Endodermal cell (in vitro differentiated cells): ENCODE measurements around the gene LINC01488. TPM values are rescaled to one million over a fixed set of nuclear protein-coding genes. Genes with fewer than 3 reads are reported as not detected.

Experiments used
- DNase-seq: peaks from one replicate; pipeline ENCODE4 v3.0.0-alpha.2; 2017
- H3K27ac ChIP-seq: 2 replicates; pipeline ENCODE4 v1.5.1; 2013; ENCODE audit warnings: mild to moderate bottlenecking, low read depth, low read length, moderate library complexity
- H3K27me3 ChIP-seq: 2 replicates; pipeline ENCODE4 v1.6.1; 2013; ENCODE audit warnings: mild to moderate bottlenecking, low read length, moderate library complexity; ENCODE audit not compliant: insufficient read depth, control insufficient read depth, poor library complexity, severe bottlenecking
- H3K36me3 ChIP-seq: 2 replicates; pipeline ENCODE4 v1.7.0; 2013; ENCODE audit warnings: mild to moderate bottlenecking, low read length, moderate library complexity; ENCODE audit not compliant: control insufficient read depth, insufficient read depth
- H3K4me1 ChIP-seq: one replicate; pipeline ENCODE4 v1.7.0; 2013; ENCODE audit warnings: low read length; ENCODE audit not compliant: control insufficient read depth, insufficient read depth
- H3K4me3 ChIP-seq: 2 replicates; pipeline ENCODE4 v1.5.1; 2013; ENCODE audit warnings: mild to moderate bottlenecking, low read length, moderate library complexity
- H3K9ac ChIP-seq: 2 replicates; pipeline ENCODE4 v1.6.1; 2013; ENCODE audit warnings: mild to moderate bottlenecking, low read length, moderate library complexity; ENCODE audit not compliant: poor library complexity, severe bottlenecking; ENCODE audit errors: extremely low read depth
- H3K9me3 ChIP-seq: 2 replicates; pipeline ENCODE4 v1.6.1; 2013; ENCODE audit warnings: mild to moderate bottlenecking, low read length, moderate library complexity; ENCODE audit not compliant: control insufficient read depth
- H3K27ac Mint-ChIP-seq: 2 replicates; pipeline ENCODE4 v1.8.0; 2020; ENCODE audit warnings: mixed read lengths
- H3K27me3 Mint-ChIP-seq: 2 replicates; pipeline ENCODE4 v1.8.0; 2021; ENCODE audit warnings: mild to moderate bottlenecking, mixed read lengths; ENCODE audit not compliant: insufficient read depth
- H3K36me3 Mint-ChIP-seq: 2 replicates; pipeline ENCODE4 v1.8.0; 2020; ENCODE audit warnings: low read depth, mixed read lengths
- H3K4me1 Mint-ChIP-seq: 2 replicates; pipeline ENCODE4 v1.8.0; 2020; ENCODE audit warnings: mixed read lengths
- H3K4me3 Mint-ChIP-seq: 2 replicates; pipeline ENCODE4 v1.8.0; 2020; ENCODE audit warnings: mild to moderate bottlenecking, moderate library complexity, mixed read lengths
- H3K9me3 Mint-ChIP-seq: 2 replicates; pipeline ENCODE4 v1.8.0; 2020; ENCODE audit warnings: mild to moderate bottlenecking, mixed read lengths
- WGBS, 2 experiments: methylation state at CpG; one replicate each; pipeline versions ENCODE4 v1.1.5 to v1.1.7; 2013; ENCODE audit warnings: missing lambda C conversion rate in 2 of 2, mixed read lengths in 1 of 2; ENCODE audit not compliant: insufficient coverage in 1 of 2, insufficient read length in 1 of 2; 5-methylcytosine and 5-hydroxymethylcytosine counted together
- total RNA-seq, 2 donors: library from RNA; stranded (reverse); fragmentation: NEBNext Ultra II Directional in 1 of 2; extraction: Animal tissue kit (Norgen Biotek cat#: 25700) in 1 of 2; gene quantifications; 2 replicates in 1 of 2; 3 replicates in 1 of 2; pipeline ENCODE4 v1.2.1, GENCODE V29; 2021
- TF ChIP-seq, protein P1 (sequence below): fragments of 200-600 bp; sonication (generic); conservative IDR thresholded peaks from 2 replicates; pipeline ENCODE4 v1.5.0; 2021; ENCODE audit warnings: antibody characterized with exemption, mild to moderate bottlenecking

LINC01488 gene
- total RNA-seq, 2 donors from 2014 or later = not detected

DNA sequence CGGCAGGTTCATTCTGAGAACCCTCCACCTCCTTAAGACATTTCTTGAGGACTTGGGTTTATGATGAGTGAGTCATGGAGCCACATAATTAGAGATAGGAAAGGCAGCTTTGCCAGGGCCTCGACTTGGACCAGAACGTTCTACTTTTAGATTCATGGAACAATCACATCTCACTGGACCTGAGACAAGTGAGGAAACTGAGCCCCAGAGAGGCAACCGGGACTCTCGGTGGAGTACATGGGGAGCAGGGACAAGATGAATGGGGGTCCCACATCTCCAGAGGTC, 59.5 kb downstream of the LINC01488 start:
- no peaks in the 10 kb centered on the region for H3K4me1 ChIP-seq
- no peaks in the 10 kb centered on the region for H3K36me3 Mint-ChIP-seq
- H3K36me3 ChIP-seq = no peaks in the 10 kb centered on the region
- TF ChIP-seq, protein P1, sequence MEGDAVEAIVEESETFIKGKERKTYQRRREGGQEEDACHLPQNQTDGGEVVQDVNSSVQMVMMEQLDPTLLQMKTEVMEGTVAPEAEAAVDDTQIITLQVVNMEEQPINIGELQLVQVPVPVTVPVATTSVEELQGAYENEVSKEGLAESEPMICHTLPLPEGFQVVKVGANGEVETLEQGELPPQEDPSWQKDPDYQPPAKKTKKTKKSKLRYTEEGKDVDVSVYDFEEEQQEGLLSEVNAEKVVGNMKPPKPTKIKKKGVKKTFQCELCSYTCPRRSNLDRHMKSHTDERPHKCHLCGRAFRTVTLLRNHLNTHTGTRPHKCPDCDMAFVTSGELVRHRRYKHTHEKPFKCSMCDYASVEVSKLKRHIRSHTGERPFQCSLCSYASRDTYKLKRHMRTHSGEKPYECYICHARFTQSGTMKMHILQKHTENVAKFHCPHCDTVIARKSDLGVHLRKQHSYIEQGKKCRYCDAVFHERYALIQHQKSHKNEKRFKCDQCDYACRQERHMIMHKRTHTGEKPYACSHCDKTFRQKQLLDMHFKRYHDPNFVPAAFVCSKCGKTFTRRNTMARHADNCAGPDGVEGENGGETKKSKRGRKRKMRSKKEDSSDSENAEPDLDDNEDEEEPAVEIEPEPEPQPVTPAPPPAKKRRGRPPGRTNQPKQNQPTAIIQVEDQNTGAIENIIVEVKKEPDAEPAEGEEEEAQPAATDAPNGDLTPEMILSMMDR = no peak
- H3K9me3 Mint-ChIP-seq = no peaks in the 10 kb centered on the region
- no peak for DNase-seq
- H3K27me3 ChIP-seq = no peaks in the 10 kb centered on the region
- H3K27ac Mint-ChIP-seq = no peak overlapping the region
- H3K9me3 ChIP-seq = no peaks in the 10 kb centered on the region
- no peaks in the 10 kb centered on the region for H3K27me3 Mint-ChIP-seq
- no peaks in the 10 kb centered on the region for H3K4me1 Mint-ChIP-seq
- no peak overlapping the region for H3K4me3 Mint-ChIP-seq
- no peak overlapping the region for H3K9ac ChIP-seq
- H3K4me3 ChIP-seq = no peak overlapping the region
- H3K27ac ChIP-seq = no peak overlapping the region
- 93 to 94% methylated on average over 5 of the region's 5 CpGs for WGBS, 2 experiments

DNA sequence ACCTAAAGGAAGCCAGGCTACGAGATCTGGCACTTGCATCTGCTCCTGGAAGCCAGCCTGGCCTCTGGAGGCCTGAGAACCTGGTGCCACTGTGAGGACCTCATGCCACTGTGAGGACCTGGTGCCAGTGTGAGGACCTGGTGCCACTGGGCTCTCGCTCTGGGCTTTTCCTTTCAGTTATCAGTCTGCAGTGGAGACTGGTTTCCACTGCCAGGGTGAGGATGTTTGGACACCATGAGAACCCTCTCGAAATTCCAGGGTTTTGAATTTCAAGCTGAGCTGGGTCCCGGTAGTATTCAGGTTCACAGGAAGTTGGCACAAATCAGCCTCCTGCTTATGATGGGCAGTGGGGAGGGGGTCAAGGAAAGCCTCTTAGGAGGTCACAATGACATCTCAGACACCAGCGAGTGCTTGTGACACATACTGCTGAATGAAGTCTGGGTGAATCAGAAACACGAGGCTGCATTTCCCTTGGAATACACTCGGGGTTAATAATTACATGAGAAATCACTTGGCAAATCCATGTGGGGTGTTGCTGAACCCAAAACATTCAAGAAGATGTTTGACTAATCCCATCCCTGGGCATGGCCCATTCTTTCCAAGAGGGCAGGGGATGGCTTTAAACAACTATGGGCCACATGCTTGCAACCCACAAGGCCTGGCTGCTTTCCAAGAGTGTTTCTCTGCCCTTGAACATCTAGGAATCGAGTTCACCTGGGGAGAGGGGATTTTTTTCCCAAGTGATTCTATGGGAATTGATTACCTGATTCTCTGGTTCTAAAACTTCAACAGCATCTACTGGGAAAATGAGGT, 60.2 kb downstream of the LINC01488 start:
- H3K27ac Mint-ChIP-seq = no peak overlapping the region
- H3K27me3 Mint-ChIP-seq = no peaks in the 10 kb centered on the region
- 88 to 100% methylated on average over 6 to 8 of the region's 8 CpGs for WGBS, 2 experiments
- no peaks in the 10 kb centered on the region for H3K9me3 Mint-ChIP-seq
- DNase-seq = no peak
- Histone ChIP-seq H3K4me3 (no peak overlapping the region), H3K27me3 (no peaks in the 10 kb centered on the region), H3K9me3 (no peaks in the 10 kb centered on the region), H3K27ac (no peak overlapping the region), H3K4me1 (no peaks in the 10 kb centered on the region), H3K36me3 (no peaks in the 10 kb centered on the region), H3K9ac (no peak overlapping the region)
- TF ChIP-seq, protein P1 = no peak
- no peak overlapping the region for H3K4me3 Mint-ChIP-seq
- no peaks in the 10 kb centered on the region for H3K4me1 Mint-ChIP-seq
- H3K36me3 Mint-ChIP-seq = no peaks in the 10 kb centered on the region

DNA sequence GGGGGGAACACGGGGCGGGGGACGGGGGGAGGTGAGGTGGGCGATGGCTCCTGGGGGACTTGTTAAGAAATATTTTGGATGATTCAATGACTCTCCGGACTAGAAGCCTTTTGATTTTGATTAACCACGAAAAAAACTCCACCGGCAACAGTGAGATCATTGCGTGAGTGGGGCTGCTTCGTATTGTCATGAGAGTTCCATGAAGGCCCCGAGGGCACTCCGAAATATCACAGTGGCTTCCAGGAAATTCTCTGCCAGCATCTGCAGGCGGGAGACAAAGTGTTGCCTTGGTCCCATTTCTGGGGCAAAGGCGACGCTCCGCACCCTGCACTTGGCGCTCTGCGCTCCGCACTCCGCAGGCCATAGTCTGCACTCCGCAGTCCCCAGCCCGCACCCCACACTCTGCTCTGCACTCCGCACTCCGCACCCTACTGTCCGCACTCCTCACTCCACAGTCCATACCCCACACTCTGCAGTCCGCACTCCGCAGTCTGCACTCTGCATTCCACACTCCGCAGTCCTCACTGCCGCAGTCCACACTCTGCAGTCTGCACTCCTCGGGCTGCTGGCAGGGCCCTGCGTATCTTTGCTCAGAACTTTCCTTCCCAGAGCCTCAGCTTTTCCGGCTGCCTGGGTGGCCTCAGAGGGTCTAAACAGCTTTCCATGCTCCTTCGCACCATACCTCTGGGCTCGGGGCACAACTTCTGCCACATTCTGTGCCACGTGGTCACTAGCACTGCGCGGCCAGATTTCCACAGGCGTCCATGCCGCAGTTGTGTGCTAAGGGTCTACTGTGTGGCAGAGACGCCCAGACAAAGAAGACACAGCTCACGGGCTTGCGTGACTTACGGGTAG, 61.1 kb downstream of the LINC01488 start:
- Mint-ChIP-seq H3K9me3 (no peaks in the 10 kb centered on the region), H3K27ac (no peak overlapping the region), H3K4me1 (no peaks in the 10 kb centered on the region), H3K27me3 (no peaks in the 10 kb centered on the region), H3K4me3 (no peak overlapping the region), H3K36me3 (no peaks in the 10 kb centered on the region)
- TF ChIP-seq, protein P1 = no peak
- Histone ChIP-seq H3K36me3 (no peaks in the 10 kb centered on the region), H3K4me3 (no peak overlapping the region), H3K4me1 (no peaks in the 10 kb centered on the region), H3K9me3 (no peaks in the 10 kb centered on the region), H3K27me3 (no peaks in the 10 kb centered on the region), H3K27ac (no peak overlapping the region), H3K9ac (no peak overlapping the region)
- DNase-seq = no peak
- 93 to 95% methylated on average over 27 to 42 of the region's 42 CpGs for WGBS, 2 experiments

Other genes with a start within 250 kb of the LINC01488 start
- gene MYEOV, start 187.5 kb upstream of the LINC01488 start, total RNA-seq = not detected
- gene CCND1, start 159.5 kb downstream of the LINC01488 start, total RNA-seq = 100 to 1,000 TPM in 1 of 2 donors, 10 to 100 TPM in 1; 65.7 to 214 TPM
- gene LTO1, start 193.7 kb downstream of the LINC01488 start, total RNA-seq = 10 to 100 TPM; 23.2 to 32.2 TPM
- under 1 TPM; 0.37 to 0.40 TPM for gene FGF19, start 222.4 kb downstream of the LINC01488 start, total RNA-seq